HepG2 (cell line): Measurements from ENCODE around the gene SH2D3A. TPM values are rescaled to one million over a fixed set of nuclear protein-coding genes. Genes with fewer than 3 reads are reported as not detected.

Source experiments
- AGO1 ChIP-seq: fragments of 200-400 bp; formaldehyde crosslinking; IDR thresholded peaks from 2 replicates; pipeline ENCODE4 v1.6.1; 2017; ENCODE audit warnings: mild to moderate bottlenecking, low read depth, low read length, moderate library complexity; ENCODE audit not compliant: poor library complexity, severe bottlenecking
- AKNA ChIP-seq: sonication (generic); formaldehyde crosslinking; IDR thresholded peaks from 2 replicates; pipeline ENCODE4 v1.4.0; 2020; ENCODE audit warnings: missing genetic modification reagents, borderline replicate concordance
- CHD4 ChIP-seq: fragments of 200-600 bp; sonication (generic); IDR thresholded peaks from 2 replicates; pipeline ENCODE4 v1.7.0; 2017; ENCODE audit warnings: mild to moderate bottlenecking, low read length, borderline replicate concordance
- CREM ChIP-seq, 2 experiments: sonication (generic) in 1 of 2; formaldehyde crosslinking in 1 of 2; IDR thresholded peaks; 2 replicates each; pipeline versions ENCODE4 v1.4.0 to v1.6.1; 2016 to 2020; ENCODE audit warnings: antibody characterized with exemption in 1 of 2, mild to moderate bottlenecking in 1 of 2, missing genetic modification reagents in 1 of 2
- FOSL2 ChIP-seq: sonication (generic); formaldehyde crosslinking; IDR thresholded peaks from 2 replicates; pipeline ENCODE4 v1.4.0; 2020; ENCODE audit warnings: missing genetic modification reagents
- GMEB1 ChIP-seq: sonication (generic); formaldehyde crosslinking; IDR thresholded peaks from 2 replicates; pipeline ENCODE4 v1.5.1; 2020; ENCODE audit warnings: missing genetic modification reagents, mild to moderate bottlenecking, borderline replicate concordance
- GRHL1 ChIP-seq: sonication (generic); formaldehyde crosslinking; conservative IDR thresholded peaks from 2 replicates; pipeline ENCODE4 v1.8.0; 2022; ENCODE audit warnings: missing genetic modification reagents
- HOXA5 ChIP-seq: sonication (generic); formaldehyde crosslinking; IDR thresholded peaks from 2 replicates; pipeline ENCODE4 v1.4.0; 2020; ENCODE audit warnings: missing genetic modification reagents
- KAT8 ChIP-seq: IDR thresholded peaks from 2 replicates; pipeline ENCODE4 v1.6.1; 2016; ENCODE audit warnings: missing genetic modification reagents, missing compliant biosample characterization
- KDM1A ChIP-seq: IDR thresholded peaks from 2 replicates; pipeline ENCODE4 v1.6.1; 2016; ENCODE audit warnings: missing compliant biosample characterization
- KDM6A ChIP-seq: IDR thresholded peaks from 2 replicates; pipeline ENCODE4 v1.6.1; 2016; ENCODE audit warnings: low read depth
- NR3C1 ChIP-seq: sonication (generic); formaldehyde crosslinking; IDR thresholded peaks from 2 replicates; pipeline ENCODE4 v1.4.0; 2020; ENCODE audit warnings: missing genetic modification reagents
- PRPF4 ChIP-seq: fragments of 200-400 bp; formaldehyde crosslinking; IDR thresholded peaks from 2 replicates; pipeline ENCODE4 v1.6.1; 2016; ENCODE audit warnings: low read length, low read depth; ENCODE audit not compliant: poor library complexity, severe bottlenecking
- SMAD9 ChIP-seq: sonication (generic); formaldehyde crosslinking; IDR thresholded peaks from 2 replicates; pipeline ENCODE4 v1.5.1; 2020; ENCODE audit warnings: mild to moderate bottlenecking, missing genetic modification reagents
- SSRP1 ChIP-seq: IDR thresholded peaks from 2 replicates; pipeline ENCODE4 v1.6.1; 2016; ENCODE audit warnings: control low read depth
- SYNCRIP ChIP-seq: fragments of 200-400 bp; formaldehyde crosslinking; IDR thresholded peaks from 2 replicates; pipeline ENCODE4 v1.6.1; 2018; ENCODE audit warnings: mild to moderate bottlenecking, low read depth, low read length; ENCODE audit not compliant: insufficient read depth
- ZBTB42 ChIP-seq: sonication (generic); formaldehyde crosslinking; IDR thresholded peaks from 2 replicates; pipeline ENCODE4 v1.5.0; 2020; ENCODE audit warnings: mild to moderate bottlenecking, missing genetic modification reagents
- ZFX ChIP-seq: sonication (generic); formaldehyde crosslinking; IDR thresholded peaks from 2 replicates; pipeline ENCODE4 v1.4.0; 2020; ENCODE audit warnings: mild to moderate bottlenecking, low read depth, missing genetic modification reagents, moderate library complexity
- ZNF124 ChIP-seq: sonication (generic); formaldehyde crosslinking; IDR thresholded peaks from 2 replicates; pipeline ENCODE4 v1.4.0; 2020; ENCODE audit warnings: missing genetic modification reagents
- ZNF207 ChIP-seq: fragments of 450-650 bp; IDR thresholded peaks from 2 replicates; pipeline ENCODE4 v1.6.1; 2016; ENCODE audit warnings: antibody characterized with exemption, borderline replicate concordance
- ZNF552 ChIP-seq: sonication (generic); formaldehyde crosslinking; IDR thresholded peaks from 2 replicates; pipeline ENCODE4 v1.9.0; 2022; ENCODE audit warnings: missing genetic modification reagents, mild to moderate bottlenecking, borderline replicate concordance
- polyA plus RNA-seq, 8 experiments: library from polyadenylated mRNA; depleted of rRNA in 3 of 8; stranded (reverse) in 7 of 8; unstranded in 1 of 8; fragments of >200 nt; fragmentation: Illumina TruSeq in 4 of 8; extraction: Trizol in 4 of 8; gene quantifications; 2 replicates each; pipeline versions ENCODE4 v1.2.1 to v1.2.3, GENCODE V29; 2011 to 2016; ENCODE audit warnings: low read depth in 4 of 8, missing spikeins in 1 of 8, mixed read lengths in 1 of 8; ENCODE audit not compliant: insufficient read depth in 1 of 8
- total RNA-seq, 5 experiments: library from RNA; depleted of rRNA; stranded (reverse); fragments of >200 nt; fragmentation: Illumina TruSeq; extraction: Trizol; gene quantifications; 2 replicates each; pipeline ENCODE4 v1.2.3, GENCODE V29; 2016; ENCODE audit warnings: low read depth in 1 of 5

SH2D3A gene
- total and polyA plus RNA-seq, 2 of the 13 experiments (the other 11 are each of a cell fraction or from before 2014, with no cell fraction given) = 1.0 to 2.2 TPM

GRCh38 chr19:6737873-6738786 is 29.1 kb downstream of the SH2D3A start (continued):
- 0 out of 2 replicates have a peak, but pooled peaks have one; percentile 22 for TF ChIP-seq AKNA (CRISPR knock-in tag)
- peak; percentile 98 for TF ChIP-seq CREM (IDR thresholded peaks at IDR 0.05)
- TF ChIP-seq CREM (CRISPR knock-in tag; IDR thresholded peaks at IDR 0.05) = no peak
- no peak for TF ChIP-seq ZNF207
- TF ChIP-seq FOSL2 (CRISPR knock-in tag) = no peak; the same call in 1 of the 2 replicates
- TF ChIP-seq ZBTB42 (CRISPR knock-in tag) = no peak
- no peak for TF ChIP-seq ZNF552 (CRISPR knock-in tag)
- TF ChIP-seq HOXA5 (CRISPR knock-in tag) = 0 out of 2 replicates have a peak, but pooled peaks have one; percentile 17
- TF ChIP-seq GMEB1 (CRISPR knock-in tag) = peak; percentile 45; the same call in 1 of the 2 replicates
- TF ChIP-seq KDM1A (CRISPR knock-in tag) = 0 out of 2 replicates have a peak, but pooled peaks have one; percentile 45
- TF ChIP-seq KAT8 (CRISPR knock-in tag) = peak; percentile 32; the same call in 1 of the 2 replicates
- TF ChIP-seq CHD4 = peak; percentile 82
- peak; percentile 58; the same call in 1 of the 2 replicates for TF ChIP-seq SMAD9 (CRISPR knock-in tag)
- TF ChIP-seq NR3C1 (CRISPR knock-in tag) = no peak
- TF ChIP-seq ZFX (CRISPR knock-in tag) = peak; percentile 49; the same call in 1 of the 2 replicates
- TF ChIP-seq KDM6A = no peak
- peak; percentile 29; the same call in 1 of the 2 replicates for TF ChIP-seq ZNF124 (CRISPR knock-in tag)
- no peak for TF ChIP-seq PRPF4
- peak; percentile 36; the same call in 1 of the 2 replicates for TF ChIP-seq SSRP1
- TF ChIP-seq SYNCRIP = no peak
- no peak for TF ChIP-seq AGO1
- no peak for TF ChIP-seq GRHL1 (CRISPR knock-in tag)
